Measurements from ENCODE around the gene TMEM106A.
"Not testable (repeated sequence)": the region's sequence is repeated elsewhere in the genome, so short reads cannot be mapped to it uniquely, and the experiment has no call there.

DNA sequence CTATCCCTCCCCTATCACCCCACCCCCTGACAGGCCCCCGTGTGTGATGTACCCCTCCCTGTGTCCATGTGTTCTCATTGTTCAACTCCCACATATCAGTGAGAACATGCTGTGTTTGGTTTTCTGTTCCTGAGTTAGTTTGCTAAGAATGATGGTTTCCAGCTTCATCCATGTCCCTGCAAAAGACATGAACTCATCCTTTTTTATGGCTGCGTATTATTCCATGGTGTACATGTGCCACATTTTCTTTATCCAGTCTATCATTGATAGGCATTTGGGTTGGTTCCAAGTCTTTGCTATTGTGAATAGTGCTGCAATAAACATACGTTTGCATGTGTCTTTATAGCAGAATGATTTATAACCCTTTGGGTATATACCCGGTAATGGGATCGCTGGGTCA, 25.0 kb upstream of the TMEM106A start:
- TF ChIP-seq, protein P1, sequence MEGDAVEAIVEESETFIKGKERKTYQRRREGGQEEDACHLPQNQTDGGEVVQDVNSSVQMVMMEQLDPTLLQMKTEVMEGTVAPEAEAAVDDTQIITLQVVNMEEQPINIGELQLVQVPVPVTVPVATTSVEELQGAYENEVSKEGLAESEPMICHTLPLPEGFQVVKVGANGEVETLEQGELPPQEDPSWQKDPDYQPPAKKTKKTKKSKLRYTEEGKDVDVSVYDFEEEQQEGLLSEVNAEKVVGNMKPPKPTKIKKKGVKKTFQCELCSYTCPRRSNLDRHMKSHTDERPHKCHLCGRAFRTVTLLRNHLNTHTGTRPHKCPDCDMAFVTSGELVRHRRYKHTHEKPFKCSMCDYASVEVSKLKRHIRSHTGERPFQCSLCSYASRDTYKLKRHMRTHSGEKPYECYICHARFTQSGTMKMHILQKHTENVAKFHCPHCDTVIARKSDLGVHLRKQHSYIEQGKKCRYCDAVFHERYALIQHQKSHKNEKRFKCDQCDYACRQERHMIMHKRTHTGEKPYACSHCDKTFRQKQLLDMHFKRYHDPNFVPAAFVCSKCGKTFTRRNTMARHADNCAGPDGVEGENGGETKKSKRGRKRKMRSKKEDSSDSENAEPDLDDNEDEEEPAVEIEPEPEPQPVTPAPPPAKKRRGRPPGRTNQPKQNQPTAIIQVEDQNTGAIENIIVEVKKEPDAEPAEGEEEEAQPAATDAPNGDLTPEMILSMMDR (IDR thresholded peaks at IDR 0.05), result not testable (repeated sequence)
- TF ChIP-seq POLR2A (IDR thresholded peaks at IDR 0.05), result not testable (repeated sequence)
